A673 (cell line): ENCODE results near the gene TIMM10. TPM values are rescaled to one million over a fixed set of nuclear protein-coding genes. Genes with fewer than 3 reads are reported as not detected.

Experiments
- Bru-seq: library from RNA; stranded (reverse); fragments of 400-500 nt; gene quantifications from one replicate; lab custom pipeline; 2021; lab: Mats Ljungman, UMichigan
- BruChase-seq, 2 experiments: library from RNA; stranded (reverse); fragments of 400-500 nt; gene quantifications; one replicate each; lab custom pipeline; 2021; lab: Mats Ljungman, UMichigan
- BruUV-seq: library from RNA; stranded (reverse); fragments of 400-500 nt; replicated peaks from 2 replicates; lab custom pipeline; 2021; lab: Mats Ljungman, UMichigan
- CTCF ChIA-PET: fragments of 300-600 bp; sonication (Branson Sonifier 250); formaldehyde crosslinking; loops from one replicate; lab custom pipeline; 2022; ENCODE audit warnings: antibody characterized with exemption; lab: Charles Lee
- POLR2A ChIA-PET: fragments of 300-600 bp; sonication (Branson Sonifier 250); formaldehyde crosslinking; loops from one replicate; lab custom pipeline; 2022; ENCODE audit warnings: antibody characterized with exemption; ENCODE audit not compliant: low non-redundant PET; lab: Charles Lee
- DNase-seq: peaks from one replicate; pipeline ENCODE4 v3.0.0-alpha.2; 2015; ENCODE audit warnings: low spot score
- H3K27ac ChIP-seq: fragments of 200-600 bp; sonication (generic); 2 replicates; pipeline ENCODE4 v1.5.1; 2016; ENCODE audit warnings: mixed run types, low read depth, mild to moderate bottlenecking, mixed read lengths, antibody characterized with exemption, low read length; ENCODE audit not compliant: poor library complexity, severe bottlenecking
- H3K27me3 ChIP-seq: fragments of 200-600 bp; sonication (generic); replicated peaks from 2 replicates; pipeline ENCODE4 v1.6.1; 2017; ENCODE audit warnings: mixed run types, low read depth, mild to moderate bottlenecking, mixed read lengths, antibody characterized with exemption, low read length; ENCODE audit not compliant: insufficient read depth, poor library complexity
- H3K36me3 ChIP-seq: fragments of 200-600 bp; sonication (generic); 2 replicates; pipeline ENCODE4 v1.6.1; 2016; ENCODE audit warnings: mixed run types, mild to moderate bottlenecking, mixed read lengths, antibody characterized with exemption, low read length; ENCODE audit not compliant: insufficient read depth, poor library complexity, severe bottlenecking
- H3K4me1 ChIP-seq: fragments of 200-600 bp; sonication (generic); 2 replicates; pipeline ENCODE4 v1.6.1; 2017; ENCODE audit warnings: mixed run types, mild to moderate bottlenecking, mixed read lengths, antibody characterized with exemption, low read length; ENCODE audit not compliant: insufficient read depth, poor library complexity, severe bottlenecking
- H3K4me3 ChIP-seq: fragments of 200-600 bp; sonication (generic); 2 replicates; pipeline ENCODE4 v1.5.1; 2016; ENCODE audit warnings: low read depth, mixed run types, mild to moderate bottlenecking, mixed read lengths, low read length; ENCODE audit not compliant: poor library complexity, severe bottlenecking
- H3K9me3 ChIP-seq: fragments of 200-600 bp; sonication (generic); 2 replicates; pipeline ENCODE4 v1.6.1; 2016; ENCODE audit warnings: mixed run types, low read depth, mild to moderate bottlenecking, mixed read lengths, antibody characterized with exemption, low read length; ENCODE audit not compliant: poor library complexity, severe bottlenecking
- CTCF ChIP-seq: fragments of 300-800, 200-600 bp; sonication (generic); conservative IDR thresholded peaks from 2 replicates; pipeline ENCODE4 v1.5.1; 2017; ENCODE audit warnings: low read depth, mild to moderate bottlenecking, antibody characterized with exemption, low read length, moderate library complexity, mixed read lengths
- EZH2 ChIP-seq: fragments of 200-600 bp; sonication (generic); IDR thresholded peaks from 2 replicates; pipeline ENCODE4 v1.6.1; 2017; ENCODE audit warnings: borderline replicate concordance, low read depth, mild to moderate bottlenecking, mixed read lengths, antibody characterized with exemption, low read length; ENCODE audit not compliant: poor library complexity, severe bottlenecking
- intact Hi-C: fragments of 100-400 bp; cut with micrococcal nuclease; formaldehyde crosslinking; loops from one replicate; pipeline ENCODE4 v1.10.0; 2022; ENCODE audit not compliant: unreplicated experiment
- long read RNA-seq: library from polyadenylated mRNA; stranded (forward); transcript quantifications from one replicate; pipeline ENCODE4 v2.0.0, GENCODE V29; 2022
- total RNA-seq: library from RNA; stranded (reverse); gene quantifications from 2 replicates; pipeline ENCODE4 v1.2.3, GENCODE V29; 2021

TIMM10 gene
- total RNA-seq (165 and 176 TPM in 2 replicates), Bru-seq, nascent RNA (percentile 91 among the genes with signal in this experiment), BruChase-seq, experiment 1, labeled RNA remaining after a 2-hour chase (percentile 88 among the genes with signal in this experiment), BruChase-seq, experiment 2, labeled RNA remaining after a 6-hour chase (percentile 94 among the genes with signal in this experiment)
- long read RNA-seq, transcript TIMM10-202 (3 exons, 530 nt): minor isoform, 11 of 154 reads
- long read RNA-seq, transcript TIMM10-201 (3 exons, 680 nt): major isoform, 125 of 154 reads
- long read RNA-seq, partial matches to known transcripts: 0 of 154 reads
- long read RNA-seq, other reads (novel, unspliced or antisense): 18 of 154 reads

GRCh38 chr11:57530596-57531507, at the start of gene TIMM10:
Gene TIMM10 (minus strand): TSS chr11:57530754. CDS start chr11:57530189, 565 bp downstream.
- H3K27me3 ChIP-seq: no peaks in the 10 kb centered on the region
- H3K9me3 ChIP-seq: no peaks in the 10 kb centered on the region
- peak within 1 kb of the TSS; percentile 95 for H3K4me3 ChIP-seq
- no peak for TF ChIP-seq EZH2
- no peak for TF ChIP-seq CTCF
- peaks cover 11% of the 10 kb centered on the region for H3K36me3 ChIP-seq
- BruUV-seq: no TSS peak
- POLR2A ChIA-PET: no interaction called here
- DNase-seq: peak; percentile 100
- intact Hi-C loops: no loop called here
- CTCF ChIA-PET: interaction anchor here (0.5 to 1.0 kb wide), 2 partner anchors 39 to 72 kb away, joined by 3 read pairs; no protein-coding TSS in a partner anchor
- H3K27ac ChIP-seq: peak within 1 kb of the TSS; percentile 83
- H3K4me1 ChIP-seq: peaks cover 12% of the 10 kb centered on the region

GRCh38 chr11:57574061-57574460, 43.5 kb upstream of the TIMM10 start:
- no peak for DNase-seq
- ChIA-PET POLR2A (no interaction called here), CTCF (interaction anchor here (0.5 kb wide), 1 partner anchor 53 kb away, joined by 3 read pairs; no protein-coding TSS in a partner anchor)
- intact Hi-C loops: no loop called here
- BruUV-seq: no TSS peak
- Histone ChIP-seq H3K36me3 (no peaks in the 10 kb centered on the region), H3K27ac (no peak overlapping the region), H3K4me1 (no peaks in the 10 kb centered on the region), H3K9me3 (no peaks in the 10 kb centered on the region), H3K4me3 (no peak overlapping the region), H3K27me3 (no peaks in the 10 kb centered on the region)
- TF ChIP-seq EZH2 (no peak), CTCF (no peak)

GRCh38 chr11:57571606-57572005, 41.1 kb upstream of the TIMM10 start:
- CTCF ChIA-PET: interaction anchor here (0.8 to 1.1 kb wide), 2 partner anchors 70 to 73 kb away, joined by 3 to 4 read pairs; no protein-coding TSS in a partner anchor
- no peaks in the 10 kb centered on the region for H3K36me3 ChIP-seq
- TF ChIP-seq CTCF (no peak), EZH2 (no peak)
- DNase-seq: no peak
- H3K9me3 ChIP-seq: no peaks in the 10 kb centered on the region
- no peak overlapping the region for H3K27ac ChIP-seq
- H3K27me3 ChIP-seq: no peaks in the 10 kb centered on the region
- intact Hi-C loops: no loop called here
- no TSS peak for BruUV-seq
- POLR2A ChIA-PET: no interaction called here
- H3K4me3 ChIP-seq: no peak overlapping the region
- H3K4me1 ChIP-seq: no peaks in the 10 kb centered on the region
